Omental fat pad (tissue), 4 donors: ENCODE data around the gene PCAT6. TPM values are rescaled to one million over a fixed set of nuclear protein-coding genes. Genes with fewer than 3 reads are reported as not detected.

Source experiments
- ATAC-seq: fragments of 150-250 bp; one replicate; pipeline ENCODE4 v1.9.1; 2016; ENCODE audit warnings: mild to moderate bottlenecking, moderate library complexity; ENCODE audit not compliant: low FRiP score
- DNase-seq: peaks from one replicate; pipeline ENCODE4 v3.0.0-alpha.2; 2019; ENCODE audit warnings: low spot score
- CTCF ChIP-seq, 3 donors: fragments of 450-650 bp; IDR thresholded peaks; one replicate each; pipeline ENCODE4 v1.5.1; 2016 to 2017; ENCODE audit warnings: antibody characterized with exemption in 3 of 3, mild to moderate bottlenecking in 3 of 3, moderate library complexity in 2 of 3
- total RNA-seq, 4 donors: library from RNA; depleted of rRNA; stranded (reverse); fragments of >200 nt; gene quantifications; one replicate each; pipeline ENCODE4 v1.1.0, GENCODE V29; 2016

Gene PCAT6
- total RNA-seq, 4 donors from 2014 or later = not detected

DNA sequence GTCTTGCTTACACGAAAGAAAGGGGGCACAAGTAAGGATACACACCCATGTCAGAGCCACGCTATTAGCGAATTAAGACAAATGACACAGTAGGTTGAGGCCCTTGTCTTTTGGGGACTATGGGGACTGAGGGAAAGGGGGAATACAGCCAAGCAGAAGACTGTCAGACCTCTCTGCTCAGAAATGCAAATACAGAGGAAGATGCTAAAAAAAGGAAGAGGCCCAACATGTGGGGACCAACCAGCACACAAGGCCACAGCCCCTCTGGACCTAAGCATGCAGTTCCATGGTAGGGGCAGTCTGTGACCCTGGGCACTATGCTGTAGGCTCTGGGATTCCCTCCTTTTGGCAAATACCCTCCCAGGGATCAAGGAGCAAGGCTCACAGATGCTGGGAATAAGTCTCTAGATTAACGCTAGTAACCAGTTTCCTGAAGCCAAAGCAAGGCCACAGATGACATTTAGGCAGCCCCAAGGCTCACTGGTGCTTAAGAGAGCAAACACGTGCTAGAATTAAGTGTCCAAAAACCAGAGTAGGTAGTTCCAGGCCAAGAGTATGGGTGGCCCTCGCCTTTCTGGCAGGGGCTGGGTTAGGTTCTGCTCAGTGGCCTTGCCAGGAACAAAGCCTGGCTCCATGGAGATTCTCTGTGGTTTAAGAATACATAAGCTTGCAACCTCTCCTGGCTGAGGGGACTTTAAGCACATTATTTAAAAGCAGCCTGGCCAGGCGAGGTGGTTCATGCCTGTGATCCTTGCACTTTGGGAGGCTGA, 40.0 kb downstream of the PCAT6 start:
- DNase-seq (no peak), ATAC-seq (no peak)
- TF ChIP-seq CTCF (IDR thresholded peaks at IDR 0.05) = no peak

GRCh38 chr1:202852163-202852904, 41.6 kb downstream of the PCAT6 start:
- ATAC-seq = no peak
- DNase-seq = no peak
- no peak for TF ChIP-seq CTCF (IDR thresholded peaks at IDR 0.05)

DNA sequence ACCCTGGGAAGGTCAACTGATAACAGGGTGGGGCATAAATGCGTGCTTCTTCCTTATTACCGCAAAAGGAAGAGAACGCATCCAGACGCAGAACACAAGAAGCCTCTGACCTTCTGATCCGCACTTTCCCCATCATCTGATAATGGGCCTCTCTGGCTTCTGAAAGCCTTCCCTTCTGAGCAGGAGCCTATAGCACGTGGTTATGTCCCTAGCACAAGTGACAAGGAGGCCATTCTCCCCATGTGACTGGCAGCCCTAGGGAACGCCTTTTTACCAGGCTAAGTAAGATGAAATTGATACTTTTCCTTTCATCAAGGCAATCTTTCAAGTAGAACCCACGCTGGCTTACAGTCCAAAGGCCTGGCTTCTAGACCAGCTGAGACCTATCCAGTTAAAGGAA, 44.0 kb downstream of the PCAT6 start:
- DNase-seq (no peak), ATAC-seq (no peak)

GRCh38 chr1:202856014-202856413, 45.3 kb downstream of the PCAT6 start:
- DNase-seq (no peak), ATAC-seq (no peak)
- TF ChIP-seq CTCF (IDR thresholded peaks at IDR 0.05) = no peak

More for the DNA sequence above, 44.0 kb downstream of the PCAT6 start:
- TF ChIP-seq CTCF (IDR thresholded peaks at IDR 0.05) = no peak

DNA sequence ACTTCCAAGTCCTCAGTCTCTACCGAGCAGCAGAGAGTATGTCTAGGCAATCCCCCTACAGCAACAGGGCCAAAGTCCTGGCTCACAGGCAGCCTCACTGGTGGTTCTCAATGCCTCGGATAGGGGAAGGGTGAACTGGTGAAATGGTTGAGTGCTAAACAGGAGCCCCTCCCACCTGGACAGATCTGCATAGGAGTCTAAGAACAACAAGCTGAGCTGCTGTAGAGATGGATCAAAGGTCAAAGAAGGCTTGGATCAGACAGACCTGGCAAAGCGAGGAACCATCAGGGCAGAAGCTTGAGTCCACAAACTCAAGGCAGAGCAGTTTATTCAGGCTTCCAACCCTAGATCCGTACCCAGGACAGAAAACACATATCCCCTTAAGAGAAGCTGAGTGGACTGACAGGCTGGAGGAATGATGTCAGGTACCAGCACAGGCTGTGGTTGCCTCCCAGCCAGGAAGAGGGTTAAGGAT, 46.4 kb downstream of the PCAT6 start:
- TF ChIP-seq CTCF (IDR thresholded peaks at IDR 0.05) = no peak
- DNase-seq (no peak), ATAC-seq (no peak)

- DNase-seq (no peak), ATAC-seq (no peak)
- TF ChIP-seq CTCF (IDR thresholded peaks at IDR 0.05) = no peak
Observed at GRCh38 chr1:202858331-202858730, 47.6 kb downstream of the PCAT6 start.
